HCT116 (cell line): Measurements from ENCODE around the gene AGPS. TPM values are rescaled to one million over a fixed set of nuclear protein-coding genes. Genes with fewer than 3 reads are reported as not detected.

ENCODE experiments used
- ATAC-seq: fragments of 200-7000 bp; cut with Tn5 transposase; 2 replicates; pipeline ENCODE4 v1.9.1; 2020; ENCODE audit warnings: mild to moderate bottlenecking, moderate library complexity
- BruUV-seq: library from RNA; stranded (reverse); fragments of 400-500 nt; replicated peaks from 2 replicates; lab custom pipeline; 2021; lab: Mats Ljungman, UMichigan
- CTCF ChIA-PET: fragments of 300-600 bp; sonication (Branson Sonifier 250); formaldehyde crosslinking; loops from one replicate; lab custom pipeline; 2021; ENCODE audit warnings: antibody characterized with exemption; lab: Charles Lee
- POLR2A ChIA-PET: fragments of 300-600, 350-600 bp; sonication (Branson Sonifier 250); formaldehyde crosslinking; loops from one replicate; lab custom pipeline; 2021; ENCODE audit warnings: antibody characterized with exemption; lab: Charles Lee
- RAD21 ChIA-PET, 2 experiments: fragments of 300-600 bp; sonication (Branson Sonifier 250); formaldehyde crosslinking; loops; one replicate each; lab custom pipeline; 2023; ENCODE audit warnings: low total read pairs in 2 of 2; ENCODE audit not compliant: uncharacterized antibody in 2 of 2, unreplicated experiment in 2 of 2, low non-redundant PET in 1 of 2; lab: Charles Lee
- DNase-seq: peaks from one replicate; pipeline ENCODE4 v3.0.0-alpha.2; 2010; ENCODE audit warnings: low read depth, low spot score
- H2AFZ ChIP-seq: fragments of 200-600 bp; shearing (Covaris generic), sonication (generic); 2 replicates; pipeline ENCODE4 v1.6.1; 2017; ENCODE audit warnings: low read depth, mixed run types, mixed read lengths, antibody characterized with exemption, low read length; ENCODE audit not compliant: poor library complexity, severe bottlenecking
- H3K27ac ChIP-seq: 2 replicates; pipeline ENCODE4 v1.5.1; 2012; ENCODE audit warnings: low read depth, low read length
- H3K27me3 ChIP-seq: fragments of 200-600 bp; sonication (generic); 2 replicates; pipeline ENCODE4 v1.6.1; 2016; ENCODE audit warnings: mixed run types, low read length, mixed read lengths; ENCODE audit not compliant: insufficient read depth
- H3K36me3 ChIP-seq, 2 experiments: fragments of 200-500 bp in 1 of 2; fragments of 200-600 bp in 1 of 2; sonication (Bioruptor generic) in 1 of 2; sonication (generic) in 1 of 2; 2 replicates each; pipeline versions ENCODE4 v1.5.1 to v1.6.1; 2014 to 2016; ENCODE audit warnings: low read length in 2 of 2, inconsistent platforms in 1 of 2, mixed read lengths in 1 of 2, mixed run types in 1 of 2; ENCODE audit not compliant: insufficient read depth in 2 of 2, control insufficient read depth in 1 of 2
- H3K4me1 ChIP-seq, 2 experiments: fragments of 200-600 bp in 1 of 2; sonication (generic) in 1 of 2; 2 replicates each; pipeline versions ENCODE4 v1.5.1 to v1.6.1; 2012 to 2017; ENCODE audit warnings: low read length in 2 of 2, inconsistent platforms in 1 of 2, mild to moderate bottlenecking in 1 of 2, mixed read lengths in 1 of 2, mixed run types in 1 of 2, moderate library complexity in 1 of 2; ENCODE audit not compliant: insufficient read depth in 2 of 2, control insufficient read depth in 1 of 2
- H3K4me2 ChIP-seq: fragments of 200-600 bp; sonication (generic); 2 replicates; pipeline ENCODE4 v1.6.1; 2017; ENCODE audit warnings: mixed run types, low read length, mixed read lengths
- H3K4me3 ChIP-seq, 2 experiments: fragments of 200-600 bp in 1 of 2; sonication (generic) in 1 of 2; replicated peaks in 1 of 2; 2 replicates each; pipeline ENCODE4 v1.5.1; 2011 to 2016; ENCODE audit warnings: low read length in 2 of 2, control low read depth in 1 of 2, low read depth in 1 of 2, mild to moderate bottlenecking in 1 of 2, mixed read lengths in 1 of 2, mixed run types in 1 of 2
- H3K79me2 ChIP-seq: fragments of 200-600 bp; sonication (generic); 2 replicates; pipeline ENCODE4 v1.6.1; 2017; ENCODE audit warnings: mild to moderate bottlenecking, mixed run types, low read length, moderate library complexity, mixed read lengths; ENCODE audit not compliant: insufficient read depth
- H3K9ac ChIP-seq: fragments of 200-600 bp; sonication (generic); 2 replicates; pipeline ENCODE4 v1.6.1; 2016; ENCODE audit warnings: low read length, mixed read lengths
- H3K9me2 ChIP-seq: fragments of 200-600 bp; sonication (generic), shearing (Covaris generic); 2 replicates; pipeline ENCODE4 v1.6.1; 2017; ENCODE audit warnings: mixed run types, mild to moderate bottlenecking, moderate library complexity; ENCODE audit not compliant: insufficient read depth
- H3K9me3 ChIP-seq, 2 experiments: fragments of 200-500 bp in 1 of 2; fragments of 200-600 bp in 1 of 2; sonication (Bioruptor generic) in 1 of 2; sonication (generic) in 1 of 2; 2 replicates each; pipeline ENCODE4 v1.6.1; 2014 to 2017; ENCODE audit warnings: low read length in 2 of 2, mixed read lengths in 2 of 2, inconsistent platforms in 1 of 2, low read depth in 1 of 2, mild to moderate bottlenecking in 1 of 2, mixed run types in 1 of 2, moderate library complexity in 1 of 2; ENCODE audit not compliant: control insufficient read depth in 1 of 2, insufficient read depth in 1 of 2
- H4K20me1 ChIP-seq: fragments of 200-600 bp; sonication (generic), shearing (Covaris generic); 2 replicates; pipeline ENCODE4 v1.6.1; 2017; ENCODE audit warnings: mixed run types, mild to moderate bottlenecking, moderate library complexity; ENCODE audit not compliant: insufficient read depth
- CBX3 ChIP-seq: IDR thresholded peaks from 2 replicates; pipeline ENCODE4 v1.6.1; 2012; ENCODE audit warnings: low read depth
- CEBPB ChIP-seq: IDR thresholded peaks from 2 replicates; pipeline ENCODE4 v1.6.1; 2012; ENCODE audit warnings: low read depth
- EGR1 ChIP-seq: IDR thresholded peaks from 2 replicates; pipeline ENCODE4 v1.6.1; 2012; ENCODE audit warnings: low read depth
- ELF1 ChIP-seq: IDR thresholded peaks from 2 replicates; pipeline ENCODE4 v1.6.1; 2012; ENCODE audit warnings: low read depth, borderline replicate concordance
- EZH2 ChIP-seq: fragments of 200-600 bp; sonication (generic); IDR thresholded peaks from 2 replicates; pipeline ENCODE4 v1.6.1; 2017; ENCODE audit warnings: antibody characterized with exemption, mixed run types
- EZH2phosphoT487 ChIP-seq: fragments of 200-600 bp; IDR thresholded peaks from 2 replicates; pipeline ENCODE4 v1.6.1; 2018; ENCODE audit warnings: antibody characterized with exemption, borderline replicate concordance
- POLR2A ChIP-seq: IDR thresholded peaks from 2 replicates; pipeline ENCODE4 v1.7.0; 2011; ENCODE audit warnings: borderline replicate concordance; ENCODE audit not compliant: insufficient read depth, insufficient read length; ENCODE audit errors: extremely low read depth
- POLR2AphosphoS5 ChIP-seq: IDR thresholded peaks from 2 replicates; pipeline ENCODE4 v1.6.1; 2011; ENCODE audit warnings: mild to moderate bottlenecking, low read depth, low read length, moderate library complexity
- RAD21 ChIP-seq: IDR thresholded peaks from 2 replicates; pipeline ENCODE4 v1.6.1; 2012; ENCODE audit warnings: low read depth, mild to moderate bottlenecking
- SIN3A ChIP-seq: IDR thresholded peaks from 2 replicates; pipeline ENCODE4 v1.6.1; 2012; ENCODE audit warnings: low read depth
- SP1 ChIP-seq: IDR thresholded peaks from 2 replicates; pipeline ENCODE4 v1.6.1; 2012; ENCODE audit warnings: low read depth
- SRF ChIP-seq: IDR thresholded peaks from 2 replicates; pipeline ENCODE4 v1.6.1; 2012; ENCODE audit warnings: low read depth
- TCF7L2 ChIP-seq: IDR thresholded peaks from 2 replicates; pipeline ENCODE4 v1.7.0; 2011; ENCODE audit warnings: borderline replicate concordance, inconsistent platforms; ENCODE audit not compliant: insufficient read depth, insufficient read length; ENCODE audit errors: extremely low read depth
- ZFX ChIP-seq: fragments of 450-650 bp; IDR thresholded peaks from 2 replicates; pipeline ENCODE4 v1.6.1; 2017
- ZNF274 ChIP-seq: fragments of 200-500 bp; sonication (Bioruptor generic); IDR thresholded peaks from 2 replicates; pipeline ENCODE4 v1.6.1; 2014; ENCODE audit warnings: mild to moderate bottlenecking, low read depth, low read length, inconsistent platforms
- intact Hi-C: fragments of 100-400 bp; cut with micrococcal nuclease; formaldehyde crosslinking; loops from 2 replicates; pipeline ENCODE4 v1.10.0; 2022
- total RNA-seq: library from RNA; stranded (reverse); gene quantifications from one replicate; pipeline ENCODE4 v1.2.1, GENCODE V29; 2021; ENCODE audit not compliant: unreplicated experiment
- TF ChIP-seq, protein P1 (sequence below): IDR thresholded peaks from 2 replicates; pipeline ENCODE4 v1.6.1; 2012
- TF ChIP-seq, protein P2 (sequence below), 3 experiments: fragments of 200-600 bp in 1 of 3; sonication (generic) in 1 of 3; IDR thresholded peaks in 2 of 3; conservative IDR thresholded peaks in 1 of 3; 2 replicates each; pipeline ENCODE4 v1.5.1; 2012 to 2017; ENCODE audit warnings: low read depth in 2 of 3, low read length in 2 of 3, antibody characterized with exemption in 1 of 3, borderline replicate concordance in 1 of 3, control low read depth in 1 of 3, mild to moderate bottlenecking in 1 of 3, mixed read lengths in 1 of 3, mixed run types in 1 of 3, moderate library complexity in 1 of 3; ENCODE audit not compliant: insufficient read depth in 1 of 3
- TF ChIP-seq, protein P3 (sequence below): IDR thresholded peaks from 2 replicates; pipeline ENCODE4 v1.6.1; 2012; ENCODE audit warnings: low read depth

Gene AGPS
- total RNA-seq, 1 experiment from 2014 or later = 66.6 TPM

DNA sequence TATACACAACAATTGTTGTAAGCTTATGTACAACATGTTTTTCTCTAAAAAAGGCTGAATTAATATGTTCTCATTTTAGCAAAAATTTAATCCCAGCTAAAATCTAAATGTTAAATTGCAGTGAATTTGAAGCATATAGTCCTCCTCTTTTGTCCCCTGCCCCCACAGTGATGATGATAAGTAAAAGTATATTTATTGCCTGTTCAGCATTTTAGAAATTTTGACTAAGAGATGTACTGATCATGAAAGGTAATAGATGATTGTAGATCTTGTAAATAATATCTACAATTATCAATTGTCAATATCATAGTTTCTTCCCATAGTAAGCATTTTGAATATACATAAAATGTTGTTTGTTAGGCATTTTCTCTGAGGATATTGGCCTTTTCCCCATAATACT is 113.9 kb downstream of the AGPS start:
- Histone ChIP-seq H4K20me1 (no peaks in the 10 kb centered on the region), H3K9me2 (no peaks in the 10 kb centered on the region), H3K36me3 (no peaks in the 10 kb centered on the region), H3K27ac (no peak overlapping the region)
- ChIA-PET RAD21 (no interaction called here), POLR2A (no interaction called here), CTCF (no interaction called here)
- DNase-seq = no peak
- TF ChIP-seq RAD21 (no peak), EZH2phosphoT487 (no peak), ZNF274 (no peak), CEBPB (no peak), EGR1 (no peak), POLR2AphosphoS5 (no peak), ELF1 (no peak), SP1 (no peak), POLR2A (no peak), ZFX (no peak), EZH2 (no peak), TCF7L2 (no peak), SIN3A (no peak), CBX3 (no peak), SRF (no peak)
- TF ChIP-seq, protein P1, sequence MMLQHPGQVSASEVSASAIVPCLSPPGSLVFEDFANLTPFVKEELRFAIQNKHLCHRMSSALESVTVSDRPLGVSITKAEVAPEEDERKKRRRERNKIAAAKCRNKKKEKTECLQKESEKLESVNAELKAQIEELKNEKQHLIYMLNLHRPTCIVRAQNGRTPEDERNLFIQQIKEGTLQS = no peak
- TF ChIP-seq, protein P2, sequence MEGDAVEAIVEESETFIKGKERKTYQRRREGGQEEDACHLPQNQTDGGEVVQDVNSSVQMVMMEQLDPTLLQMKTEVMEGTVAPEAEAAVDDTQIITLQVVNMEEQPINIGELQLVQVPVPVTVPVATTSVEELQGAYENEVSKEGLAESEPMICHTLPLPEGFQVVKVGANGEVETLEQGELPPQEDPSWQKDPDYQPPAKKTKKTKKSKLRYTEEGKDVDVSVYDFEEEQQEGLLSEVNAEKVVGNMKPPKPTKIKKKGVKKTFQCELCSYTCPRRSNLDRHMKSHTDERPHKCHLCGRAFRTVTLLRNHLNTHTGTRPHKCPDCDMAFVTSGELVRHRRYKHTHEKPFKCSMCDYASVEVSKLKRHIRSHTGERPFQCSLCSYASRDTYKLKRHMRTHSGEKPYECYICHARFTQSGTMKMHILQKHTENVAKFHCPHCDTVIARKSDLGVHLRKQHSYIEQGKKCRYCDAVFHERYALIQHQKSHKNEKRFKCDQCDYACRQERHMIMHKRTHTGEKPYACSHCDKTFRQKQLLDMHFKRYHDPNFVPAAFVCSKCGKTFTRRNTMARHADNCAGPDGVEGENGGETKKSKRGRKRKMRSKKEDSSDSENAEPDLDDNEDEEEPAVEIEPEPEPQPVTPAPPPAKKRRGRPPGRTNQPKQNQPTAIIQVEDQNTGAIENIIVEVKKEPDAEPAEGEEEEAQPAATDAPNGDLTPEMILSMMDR (IDR thresholded peaks at IDR 0.05 in 2 of 3, conservative IDR thresholded peaks at IDR 0.05 in 1 of 3; ENCODE audit: borderline replicate concordance in 1 of 3, insufficient read depth in 1 of 3, low read depth in 2 of 3, low read length in 2 of 3) = no peak
- TF ChIP-seq, protein P3, sequence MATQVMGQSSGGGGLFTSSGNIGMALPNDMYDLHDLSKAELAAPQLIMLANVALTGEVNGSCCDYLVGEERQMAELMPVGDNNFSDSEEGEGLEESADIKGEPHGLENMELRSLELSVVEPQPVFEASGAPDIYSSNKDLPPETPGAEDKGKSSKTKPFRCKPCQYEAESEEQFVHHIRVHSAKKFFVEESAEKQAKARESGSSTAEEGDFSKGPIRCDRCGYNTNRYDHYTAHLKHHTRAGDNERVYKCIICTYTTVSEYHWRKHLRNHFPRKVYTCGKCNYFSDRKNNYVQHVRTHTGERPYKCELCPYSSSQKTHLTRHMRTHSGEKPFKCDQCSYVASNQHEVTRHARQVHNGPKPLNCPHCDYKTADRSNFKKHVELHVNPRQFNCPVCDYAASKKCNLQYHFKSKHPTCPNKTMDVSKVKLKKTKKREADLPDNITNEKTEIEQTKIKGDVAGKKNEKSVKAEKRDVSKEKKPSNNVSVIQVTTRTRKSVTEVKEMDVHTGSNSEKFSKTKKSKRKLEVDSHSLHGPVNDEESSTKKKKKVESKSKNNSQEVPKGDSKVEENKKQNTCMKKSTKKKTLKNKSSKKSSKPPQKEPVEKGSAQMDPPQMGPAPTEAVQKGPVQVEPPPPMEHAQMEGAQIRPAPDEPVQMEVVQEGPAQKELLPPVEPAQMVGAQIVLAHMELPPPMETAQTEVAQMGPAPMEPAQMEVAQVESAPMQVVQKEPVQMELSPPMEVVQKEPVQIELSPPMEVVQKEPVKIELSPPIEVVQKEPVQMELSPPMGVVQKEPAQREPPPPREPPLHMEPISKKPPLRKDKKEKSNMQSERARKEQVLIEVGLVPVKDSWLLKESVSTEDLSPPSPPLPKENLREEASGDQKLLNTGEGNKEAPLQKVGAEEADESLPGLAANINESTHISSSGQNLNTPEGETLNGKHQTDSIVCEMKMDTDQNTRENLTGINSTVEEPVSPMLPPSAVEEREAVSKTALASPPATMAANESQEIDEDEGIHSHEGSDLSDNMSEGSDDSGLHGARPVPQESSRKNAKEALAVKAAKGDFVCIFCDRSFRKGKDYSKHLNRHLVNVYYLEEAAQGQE = no peak
- TF ChIP-seq, all 23 proteins: peak for 0
- intact Hi-C loops = no loop called here
- no peaks in the 10 kb centered on the region for H3K9me3 ChIP-seq
- H3K4me1 ChIP-seq = no peaks in the 10 kb centered on the region
- BruUV-seq = no TSS peak
- H3K27me3 ChIP-seq = no peaks in the 10 kb centered on the region
- H3K79me2 ChIP-seq = no peaks in the 10 kb centered on the region
- ATAC-seq = no peak
- H2AFZ ChIP-seq = no peak overlapping the region
- H3K4me2 ChIP-seq = no peak overlapping the region
- no peak overlapping the region for H3K9ac ChIP-seq
- no peak overlapping the region for H3K4me3 ChIP-seq
